GM18858 (cell line): Measurements from ENCODE around the gene STXBP5L.
"Not testable (repeated sequence)": the region's sequence is repeated elsewhere in the genome, so short reads cannot be mapped to it uniquely, and the experiment has no call there.

ENCODE experiments used
- ATAC-seq: cut with Tn5 transposase; IDR thresholded peaks from one replicate; pipeline ENCODE4 v1.9.1; 2021; ENCODE audit not compliant: unreplicated experiment

STXBP5L gene

DNA sequence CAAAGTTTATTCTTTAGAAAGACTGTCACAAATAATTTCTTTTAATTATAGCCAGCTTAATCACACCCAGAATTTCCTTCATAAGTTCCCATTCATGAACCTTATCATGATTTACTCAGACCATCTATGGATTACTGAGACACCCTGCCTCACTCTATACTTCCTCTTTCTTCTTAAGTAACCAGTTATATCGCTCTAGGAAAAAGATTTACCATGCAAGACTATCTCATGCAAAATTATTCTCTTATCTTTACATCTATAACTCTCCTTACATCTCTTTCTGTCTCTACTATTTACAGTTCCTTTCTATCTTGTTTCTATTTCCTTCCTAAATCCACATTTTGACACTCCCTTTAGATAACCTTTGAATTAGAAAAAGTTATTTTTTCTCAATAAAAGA lies 321.0 kb downstream of the STXBP5L start:
- ATAC-seq = no peak

DNA sequence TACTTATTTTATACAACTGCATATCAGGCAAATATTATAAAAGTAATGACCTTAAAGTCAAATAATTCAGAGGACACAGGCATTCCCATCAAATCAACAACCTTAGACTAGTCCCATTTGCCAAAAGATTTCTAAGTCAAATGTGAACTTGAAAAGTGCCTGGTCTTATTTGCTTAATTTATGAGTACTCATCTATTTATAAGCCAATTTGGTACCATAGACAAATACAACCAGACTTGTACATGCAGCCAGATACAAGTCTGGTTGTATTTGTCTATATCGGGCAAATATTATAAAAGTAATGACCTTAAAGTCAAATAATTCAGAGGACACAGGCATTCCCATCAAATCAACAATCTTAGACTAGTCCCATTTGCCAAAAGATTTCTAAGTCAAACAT lies 322.2 kb downstream of the STXBP5L start:
- ATAC-seq = not testable (repeated sequence)

- ATAC-seq = no peak
These were observed 323.9 kb downstream of the STXBP5L start for GRCh38 chr3:121231872-121232271.

- no peak for ATAC-seq
These were observed 324.6 kb downstream of the STXBP5L start for GRCh38 chr3:121232309-121233225.

DNA sequence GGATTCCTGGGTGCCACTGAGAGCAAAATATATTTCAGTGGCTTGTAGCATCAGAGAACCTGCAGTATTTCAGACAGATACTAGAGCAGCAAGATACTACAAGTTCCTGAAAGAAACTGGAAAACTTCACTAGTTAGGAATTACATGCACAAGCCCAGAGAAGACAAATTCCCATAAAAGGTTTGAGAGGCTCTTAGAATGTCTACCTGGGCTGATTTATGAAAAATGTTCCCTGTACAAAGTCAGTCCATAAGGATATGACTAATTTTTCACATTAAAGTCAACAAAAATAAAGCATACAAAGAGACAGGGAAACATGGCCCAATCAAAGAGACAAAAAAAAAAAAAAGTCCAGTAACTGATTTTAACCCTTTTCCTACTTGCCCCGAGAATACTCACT lies 335.2 kb downstream of the STXBP5L start:
- ATAC-seq = no peak

DNA sequence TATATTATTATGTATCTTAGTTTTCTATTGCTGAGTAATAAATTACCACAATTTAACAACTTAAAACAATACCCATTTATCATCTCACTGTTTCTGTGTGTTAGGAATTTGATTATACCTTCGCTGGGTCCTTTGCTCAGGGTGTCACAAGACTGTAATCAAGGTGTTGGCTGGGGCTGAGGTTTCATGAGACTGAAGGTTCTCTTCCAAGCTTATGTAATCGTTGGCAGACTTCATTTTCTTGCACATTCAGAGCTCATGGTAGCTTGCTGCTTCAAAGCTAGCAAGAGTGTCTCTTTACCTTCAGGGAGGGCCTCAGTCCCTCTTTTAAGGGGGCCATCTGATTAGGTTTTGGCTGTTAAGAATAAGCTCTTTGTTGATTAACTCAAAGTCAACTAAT lies 344.7 kb downstream of the STXBP5L start:
- no peak for ATAC-seq

DNA sequence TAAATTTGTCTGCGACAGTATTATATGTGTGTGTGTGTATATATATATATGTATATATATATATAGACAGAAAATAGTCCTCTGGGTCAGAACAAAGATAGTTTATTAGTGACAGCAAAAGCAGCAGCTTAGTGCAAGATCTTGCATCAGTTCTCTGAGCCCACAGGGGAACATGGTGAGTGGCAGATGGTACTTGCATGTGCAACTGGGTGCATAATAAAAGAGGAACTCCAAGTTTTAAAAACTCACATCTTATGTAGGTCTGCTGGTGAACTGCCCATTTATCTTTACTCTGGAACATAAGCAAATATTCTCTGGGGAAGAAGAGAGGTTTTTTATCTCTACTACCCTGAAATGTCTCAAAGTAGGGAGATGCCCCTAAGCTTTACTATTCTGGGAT lies 361.4 kb downstream of the STXBP5L start:
- no peak for ATAC-seq

DNA sequence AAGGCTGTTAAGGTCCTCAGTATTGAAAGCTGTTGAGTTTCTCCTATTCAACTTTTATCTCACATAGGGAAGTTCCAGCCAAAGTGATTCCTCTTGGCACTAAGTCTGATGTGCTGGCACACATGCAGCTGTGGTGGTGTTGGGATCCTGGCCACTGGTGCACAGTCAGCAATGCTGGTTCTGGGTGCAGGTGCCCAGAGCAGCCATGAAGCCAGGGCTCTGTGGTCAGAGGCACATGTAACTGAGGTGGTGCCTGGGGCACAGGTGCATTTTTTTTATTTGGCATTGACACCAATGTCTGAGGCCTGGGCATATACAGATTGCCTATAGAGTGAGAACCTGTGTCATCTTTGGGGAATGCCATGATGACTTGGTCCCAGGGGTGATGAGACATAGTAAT lies 366.4 kb downstream of the STXBP5L start:
- ATAC-seq = no peak

DNA sequence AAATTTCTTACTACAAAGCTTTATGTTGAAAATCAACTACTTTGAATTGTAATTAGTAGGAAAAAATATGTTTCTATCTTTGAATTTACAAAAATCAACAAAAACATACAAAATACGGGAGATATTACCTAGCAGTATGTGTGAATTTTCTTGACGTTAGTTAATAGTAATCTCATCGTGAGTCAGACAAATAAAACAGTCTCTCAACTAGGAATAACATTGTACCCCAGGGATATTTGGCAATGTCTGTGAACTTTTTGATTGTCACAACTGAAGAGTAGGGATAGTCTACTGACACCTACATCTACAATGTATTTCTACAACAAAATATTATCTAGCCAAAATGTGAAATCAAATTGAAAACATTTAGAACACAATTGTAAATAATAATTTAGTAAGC lies 387.4 kb downstream of the STXBP5L start:
- no peak for ATAC-seq

DNA sequence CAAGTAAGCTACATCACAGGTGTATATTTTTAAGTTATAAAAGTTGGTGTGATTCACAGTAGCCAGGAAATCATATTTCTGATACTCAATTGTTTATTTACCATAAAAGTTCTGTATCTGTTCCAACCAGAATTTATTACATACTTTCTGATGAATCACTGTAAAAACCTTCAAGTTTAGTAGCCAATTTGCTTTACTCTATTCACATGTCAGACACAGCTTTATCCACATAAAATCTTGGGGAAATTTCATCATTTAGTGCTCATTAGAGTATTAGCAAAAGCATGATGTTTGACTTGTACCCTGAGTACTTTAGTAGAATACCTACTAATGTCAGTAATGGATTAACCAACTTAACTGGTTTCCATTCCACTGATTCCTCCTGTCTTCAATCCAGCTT lies 388.0 kb downstream of the STXBP5L start:
- ATAC-seq = no peak

- ATAC-seq = no peak
These were observed 416.3 kb downstream of the STXBP5L start for GRCh38 chr3:121324320-121324719.

- ATAC-seq = no peak
These were observed 422.1 kb downstream of the STXBP5L start for GRCh38 chr3:121330118-121330517.

DNA sequence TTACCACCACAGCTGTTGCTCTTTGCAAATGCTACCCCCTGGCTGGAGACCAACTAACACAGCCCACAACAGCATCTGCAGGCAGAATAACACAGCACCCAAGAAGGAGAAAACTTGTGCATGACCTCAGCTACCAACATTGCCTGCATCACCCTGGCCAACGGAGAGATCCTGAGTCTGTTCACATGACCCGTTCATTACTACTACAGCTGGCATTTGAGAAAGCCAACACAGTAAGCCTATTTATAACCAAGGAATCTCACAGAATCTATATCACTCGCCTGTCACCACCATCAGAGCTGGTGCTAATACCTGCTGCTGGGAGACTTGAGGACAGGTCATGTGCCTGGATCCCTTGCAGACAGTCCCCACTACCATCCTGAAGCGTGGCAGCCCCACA lies 422.6 kb downstream of the STXBP5L start:
- no peak for ATAC-seq

DNA sequence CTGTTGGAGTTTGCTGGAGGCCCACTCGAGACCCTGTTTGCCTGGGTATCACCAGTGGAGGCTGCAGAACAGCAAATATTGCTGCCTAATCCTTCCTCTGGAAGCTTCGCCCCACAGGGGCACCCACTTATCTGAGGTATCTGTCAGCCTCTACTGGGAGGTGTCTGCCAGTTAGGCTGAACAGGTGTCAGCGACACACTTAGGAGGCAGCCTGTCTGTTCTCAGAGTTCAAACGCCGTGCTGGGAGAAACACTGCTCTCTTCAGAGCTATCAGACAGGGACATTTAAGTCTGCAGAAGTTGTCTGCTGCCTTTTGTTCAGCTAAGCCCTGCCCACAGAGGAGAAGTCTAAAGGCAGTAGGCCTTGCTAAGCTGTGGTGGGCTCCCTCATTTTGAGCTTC lies 448.0 kb downstream of the STXBP5L start:
- ATAC-seq = not testable (repeated sequence)

GRCh38 chr3:121362035-121362734 lies 454.2 kb downstream of the STXBP5L start:
- ATAC-seq = no peak

DNA sequence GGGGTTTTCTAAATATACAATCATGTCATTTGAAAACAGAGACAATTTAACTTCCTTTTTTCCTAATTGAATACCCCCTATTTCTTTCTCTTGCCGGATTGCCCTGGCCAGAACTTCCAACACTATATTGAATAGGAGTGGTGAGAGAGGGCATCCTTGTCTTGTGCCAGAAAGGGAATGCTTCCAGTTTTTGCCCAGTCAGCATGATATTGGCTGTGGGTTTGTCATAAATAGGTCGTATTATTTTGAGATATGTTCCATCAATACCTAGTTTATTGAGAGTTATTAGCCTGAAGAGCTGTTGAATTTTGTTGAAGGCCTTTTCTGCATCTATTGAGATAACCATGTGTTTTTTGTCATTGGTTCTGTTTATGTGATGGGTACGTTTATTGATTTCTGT lies 480.3 kb downstream of the STXBP5L start:
- ATAC-seq = not testable (repeated sequence)

DNA sequence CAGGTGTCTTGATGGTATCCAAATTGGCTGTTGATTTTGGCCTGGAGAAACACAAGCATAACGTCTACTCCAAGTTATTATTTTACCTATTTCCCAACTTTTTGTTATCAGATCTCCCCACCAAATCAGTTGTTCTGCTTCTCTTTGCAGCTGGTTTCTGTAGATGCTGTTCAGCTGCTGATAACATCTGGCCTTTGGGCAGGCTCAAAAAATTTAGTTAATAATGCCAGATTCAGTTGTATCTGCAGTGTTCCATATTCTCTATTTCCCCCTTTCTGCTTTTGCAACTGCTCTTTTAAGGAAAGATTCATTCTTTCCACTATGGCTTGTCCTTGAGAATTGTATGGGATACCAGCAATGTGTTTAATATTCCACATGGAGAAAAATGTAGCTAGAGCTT lies 488.0 kb downstream of the STXBP5L start:
- ATAC-seq = not testable (repeated sequence)

DNA sequence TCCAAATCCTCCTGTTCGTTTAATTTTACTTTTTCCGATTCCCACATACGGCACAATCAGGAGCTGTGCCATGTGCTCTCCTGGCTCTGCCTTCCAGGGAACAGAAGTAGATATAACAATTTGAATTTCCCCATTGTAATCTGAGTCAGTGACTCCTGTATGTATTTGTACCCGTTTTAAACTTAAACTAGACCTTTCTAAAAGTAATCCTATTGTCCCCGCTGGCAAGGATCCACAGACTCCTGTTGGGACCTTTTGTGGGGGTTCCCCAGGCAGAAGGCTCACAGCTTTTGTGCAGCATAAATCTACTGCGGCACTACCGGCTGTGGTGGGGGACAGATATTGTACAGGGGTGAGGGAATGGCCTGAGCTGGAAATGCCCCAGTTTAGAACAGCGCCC lies 490.0 kb downstream of the STXBP5L start:
- ATAC-seq = not testable (repeated sequence)

DNA sequence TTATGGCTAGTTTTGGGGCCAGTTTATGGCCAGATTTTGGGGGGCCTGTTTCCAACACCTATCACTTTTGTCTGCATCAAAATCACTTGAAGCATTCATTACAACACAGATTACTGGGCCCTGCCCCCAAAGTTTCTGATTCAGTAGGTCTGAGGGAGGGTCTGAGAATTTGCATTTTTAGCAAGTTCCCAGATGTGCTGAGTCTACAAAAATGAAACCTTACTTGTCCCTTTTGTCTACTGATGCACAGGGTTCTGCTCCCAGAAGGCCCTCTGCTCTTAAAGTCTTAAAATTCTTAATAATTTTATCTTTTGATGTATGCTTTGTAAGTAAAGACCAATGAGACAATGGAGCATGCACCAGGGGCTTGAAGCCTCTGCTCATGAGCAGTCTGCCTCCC lies 491.8 kb downstream of the STXBP5L start:
- ATAC-seq = no peak

GRCh38 chr3:121405631-121406030 lies 497.6 kb downstream of the STXBP5L start:
- no peak for ATAC-seq

DNA sequence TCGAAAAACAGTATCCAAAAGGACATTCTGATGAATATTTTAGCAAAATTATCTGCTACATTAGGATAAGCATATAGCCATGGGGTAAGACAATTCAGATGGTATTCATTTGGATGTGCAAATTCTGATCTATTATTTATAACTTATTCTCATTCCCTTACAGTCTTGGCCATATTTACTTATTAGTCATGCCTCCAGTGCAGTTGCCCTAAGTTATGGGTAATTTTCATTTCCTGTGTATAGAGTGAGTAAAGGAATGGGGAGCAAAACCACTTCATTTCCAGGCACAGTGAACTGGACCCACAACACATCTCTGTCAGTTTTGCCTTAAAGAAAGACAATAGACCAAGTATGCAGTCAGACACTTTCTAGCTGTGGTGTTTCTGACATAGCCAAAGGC lies 503.5 kb downstream of the STXBP5L start:
- ATAC-seq = no peak

DNA sequence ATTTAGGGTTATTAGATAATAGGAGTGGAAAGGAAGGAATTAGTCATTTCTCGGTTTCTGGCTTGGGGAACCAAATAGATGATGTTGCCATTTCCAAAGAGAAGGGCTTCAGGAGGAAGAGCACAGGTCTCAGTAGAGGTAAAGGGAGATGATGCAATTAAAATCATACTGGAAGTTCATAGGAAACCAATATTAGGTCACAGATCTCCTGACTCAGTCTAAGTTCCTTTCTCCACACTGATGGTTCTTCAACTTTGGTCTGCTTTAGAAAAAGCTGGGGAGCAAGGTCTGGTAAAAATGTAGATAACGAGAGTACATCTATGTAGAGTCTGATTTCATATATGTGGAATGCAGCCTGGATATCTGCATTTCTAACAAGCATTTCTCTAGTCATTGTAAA lies 506.9 kb downstream of the STXBP5L start:
- no peak for ATAC-seq
